ENCODE measurements around the gene HAUS1. TPM values are rescaled to one million over a fixed set of nuclear protein-coding genes. Genes with fewer than 3 reads are reported as not detected.

HAUS1 gene
- total and polyA plus RNA-seq, 7 donors, result 2.8 to 16.3 (median 6.3) TPM

- DNase-seq (no peak), ATAC-seq (no peak)
- H3K4me3 ChIP-seq, result no peak overlapping the region
- H3K4me1 ChIP-seq, result no peaks in the 10 kb centered on the region
- H3K36me3 ChIP-seq (ENCODE audit: insufficient read depth in 1 of 2, low read depth in 1 of 2), result no peaks in the 10 kb centered on the region
- no peaks in the 10 kb centered on the region for H3K27me3 ChIP-seq (ENCODE audit: insufficient read depth in 3 of 3, low read length in 2 of 3)
- intact Hi-C loops (cut with DNase I), result loop anchor here in 1 of 2 donors (10.0 kb wide), 1 partner anchor 318 kb away; no protein-coding TSS in a partner anchor
- 74 to 83% (median 76%) methylated on average over 6 of the region's 6 CpGs for WGBS, 3 donors
- no peak overlapping the region for H3K27ac ChIP-seq
- no peaks in the 10 kb centered on the region for H3K9me3 ChIP-seq
- TF ChIP-seq CTCF (IDR thresholded peaks at IDR 0.05), result no peak
These were observed 62.2 kb downstream of the HAUS1 start for GRCh38 chr18:46166261-46166970.

GRCh38 chr18:46167971-46168370, 63.8 kb downstream of the HAUS1 start:
- ATAC-seq (no peak), DNase-seq (no peak)
- 56 to 76% (median 72%) methylated on average over 9 of the region's 9 CpGs for WGBS, 3 donors
- no peaks in the 10 kb centered on the region for H3K4me1 ChIP-seq
- TF ChIP-seq CTCF (IDR thresholded peaks at IDR 0.05), result no peak
- H3K36me3 ChIP-seq (ENCODE audit: insufficient read depth in 1 of 2, low read depth in 1 of 2), result no peaks in the 10 kb centered on the region
- H3K4me3 ChIP-seq, result no peak overlapping the region
- no peaks in the 10 kb centered on the region for H3K9me3 ChIP-seq
- no peaks in the 10 kb centered on the region for H3K27me3 ChIP-seq (ENCODE audit: insufficient read depth in 3 of 3, low read length in 2 of 3)
- intact Hi-C loops (cut with DNase I), result loop anchor here in 1 of 2 donors (10.0 kb wide), 1 partner anchor 317 kb away; no protein-coding TSS in a partner anchor
- no peak overlapping the region for H3K27ac ChIP-seq

- intact Hi-C loops (cut with DNase I), result loop anchor here in 1 of 2 donors (10.0 kb wide), 1 partner anchor 315 kb away; no protein-coding TSS in a partner anchor
These were observed 65.3 kb downstream of the HAUS1 start for GRCh38 chr18:46169464-46169941.

GRCh38 chr18:46171331-46171730, 67.1 kb downstream of the HAUS1 start:
- Histone ChIP-seq H3K9me3 (no peaks in the 10 kb centered on the region), H3K27ac (no peak overlapping the region), H3K27me3 (ENCODE audit: insufficient read depth in 3 of 3, low read length in 2 of 3) (no peaks in the 10 kb centered on the region), H3K4me3 (no peak overlapping the region), H3K36me3 (ENCODE audit: insufficient read depth in 1 of 2, low read depth in 1 of 2) (no peaks in the 10 kb centered on the region), H3K4me1 (peaks cover 12% of the 10 kb centered on the region)
- TF ChIP-seq CTCF (IDR thresholded peaks at IDR 0.05), result no peak
- intact Hi-C loops (cut with DNase I), result loop anchor here in 1 of 2 donors (2.0 to 10.0 kb wide), 4 partner anchors 15 to 243 kb away; no protein-coding TSS in a partner anchor
- ATAC-seq (no peak), DNase-seq (no peak)
- 94 to 99% (median 98%) methylated on average over 4 of the region's 4 CpGs for WGBS, 3 donors

More at GRCh38 chr18:46169464-46169941, 65.3 kb downstream of the HAUS1 start:
- WGBS, 3 donors, result 72 to 82% (median 79%) methylated on average over 6 of the region's 6 CpGs
- Histone ChIP-seq H3K4me3 (no peak overlapping the region), H3K4me1 (no peaks in the 10 kb centered on the region), H3K9me3 (no peaks in the 10 kb centered on the region), H3K27ac (no peak overlapping the region), H3K36me3 (ENCODE audit: insufficient read depth in 1 of 2, low read depth in 1 of 2) (no peaks in the 10 kb centered on the region), H3K27me3 (ENCODE audit: insufficient read depth in 3 of 3, low read length in 2 of 3) (no peaks in the 10 kb centered on the region)
- TF ChIP-seq CTCF (IDR thresholded peaks at IDR 0.05), result no peak
- no peak for DNase-seq
- ATAC-seq, result no peak

Measured in psoas muscle (tissue), 8 donors.